Measurements from ENCODE around the gene DNAH5. TPM values are rescaled to one million over a fixed set of nuclear protein-coding genes. Genes with fewer than 3 reads are reported as not detected.

DNAH5 gene, protein sequence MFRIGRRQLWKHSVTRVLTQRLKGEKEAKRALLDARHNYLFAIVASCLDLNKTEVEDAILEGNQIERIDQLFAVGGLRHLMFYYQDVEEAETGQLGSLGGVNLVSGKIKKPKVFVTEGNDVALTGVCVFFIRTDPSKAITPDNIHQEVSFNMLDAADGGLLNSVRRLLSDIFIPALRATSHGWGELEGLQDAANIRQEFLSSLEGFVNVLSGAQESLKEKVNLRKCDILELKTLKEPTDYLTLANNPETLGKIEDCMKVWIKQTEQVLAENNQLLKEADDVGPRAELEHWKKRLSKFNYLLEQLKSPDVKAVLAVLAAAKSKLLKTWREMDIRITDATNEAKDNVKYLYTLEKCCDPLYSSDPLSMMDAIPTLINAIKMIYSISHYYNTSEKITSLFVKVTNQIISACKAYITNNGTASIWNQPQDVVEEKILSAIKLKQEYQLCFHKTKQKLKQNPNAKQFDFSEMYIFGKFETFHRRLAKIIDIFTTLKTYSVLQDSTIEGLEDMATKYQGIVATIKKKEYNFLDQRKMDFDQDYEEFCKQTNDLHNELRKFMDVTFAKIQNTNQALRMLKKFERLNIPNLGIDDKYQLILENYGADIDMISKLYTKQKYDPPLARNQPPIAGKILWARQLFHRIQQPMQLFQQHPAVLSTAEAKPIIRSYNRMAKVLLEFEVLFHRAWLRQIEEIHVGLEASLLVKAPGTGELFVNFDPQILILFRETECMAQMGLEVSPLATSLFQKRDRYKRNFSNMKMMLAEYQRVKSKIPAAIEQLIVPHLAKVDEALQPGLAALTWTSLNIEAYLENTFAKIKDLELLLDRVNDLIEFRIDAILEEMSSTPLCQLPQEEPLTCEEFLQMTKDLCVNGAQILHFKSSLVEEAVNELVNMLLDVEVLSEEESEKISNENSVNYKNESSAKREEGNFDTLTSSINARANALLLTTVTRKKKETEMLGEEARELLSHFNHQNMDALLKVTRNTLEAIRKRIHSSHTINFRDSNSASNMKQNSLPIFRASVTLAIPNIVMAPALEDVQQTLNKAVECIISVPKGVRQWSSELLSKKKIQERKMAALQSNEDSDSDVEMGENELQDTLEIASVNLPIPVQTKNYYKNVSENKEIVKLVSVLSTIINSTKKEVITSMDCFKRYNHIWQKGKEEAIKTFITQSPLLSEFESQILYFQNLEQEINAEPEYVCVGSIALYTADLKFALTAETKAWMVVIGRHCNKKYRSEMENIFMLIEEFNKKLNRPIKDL (N-terminal part only)
- 0.93 to 1.3 TPM (median 1.0 TPM) in 5 replicates for total RNA-seq (2022; extraction: Qiagen RNA extraction; ENCODE audit: low read depth)

DNA sequence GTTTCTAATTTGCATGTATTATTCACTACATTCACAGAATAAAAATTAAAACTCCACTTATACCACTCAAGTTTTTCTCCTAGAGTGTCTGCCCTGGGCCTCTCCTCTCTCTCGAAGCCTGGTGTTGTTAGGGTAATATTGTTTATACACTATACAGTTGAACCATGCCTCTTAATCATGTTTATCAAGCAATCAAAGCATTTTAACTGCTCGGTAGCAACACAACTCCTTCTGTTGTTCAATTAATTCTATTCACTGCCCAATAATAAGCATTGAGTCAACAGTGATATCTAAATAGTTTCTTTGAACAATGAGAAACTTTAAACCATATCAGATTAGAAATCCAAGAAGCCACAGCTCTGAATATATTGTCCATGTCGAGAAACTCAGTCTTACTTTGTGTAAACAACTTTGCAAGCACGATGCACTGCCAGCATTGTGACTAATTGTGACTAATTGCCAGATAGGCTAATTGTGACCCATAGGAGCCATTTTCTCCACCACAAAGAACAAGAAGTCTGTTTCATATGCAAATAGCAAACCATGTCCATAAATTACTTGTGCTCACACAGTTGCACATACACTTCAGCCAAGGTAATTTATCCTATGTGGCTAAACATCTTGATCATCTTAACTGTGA is at the start of gene DNAH5:
Gene DNAH5 (minus strand): TSS at position 129 of the 640 bp plus-strand sequence. CDS start 250 bp downstream, outside the sequence.

Other genes starting within 250 kb of the DNAH5 start
- gene TRIO, start 198.7 kb upstream of the DNAH5 start, total RNA-seq (2022; extraction: Qiagen RNA extraction; ENCODE audit: low read depth), result 102 to 115 TPM (median 105 TPM) in 5 replicates

Data from A549 treated with DMSO at 1 μM for 4 hours (cell line).